HG02610 (cell line): ENCODE data around the gene GDPD5.

Experiments
- ATAC-seq: cut with Tn5 transposase; IDR thresholded peaks from one replicate; pipeline ENCODE4 v1.9.1; 2021; ENCODE audit warnings: mild to moderate bottlenecking, moderate library complexity; ENCODE audit not compliant: unreplicated experiment

Gene GDPD5

DNA sequence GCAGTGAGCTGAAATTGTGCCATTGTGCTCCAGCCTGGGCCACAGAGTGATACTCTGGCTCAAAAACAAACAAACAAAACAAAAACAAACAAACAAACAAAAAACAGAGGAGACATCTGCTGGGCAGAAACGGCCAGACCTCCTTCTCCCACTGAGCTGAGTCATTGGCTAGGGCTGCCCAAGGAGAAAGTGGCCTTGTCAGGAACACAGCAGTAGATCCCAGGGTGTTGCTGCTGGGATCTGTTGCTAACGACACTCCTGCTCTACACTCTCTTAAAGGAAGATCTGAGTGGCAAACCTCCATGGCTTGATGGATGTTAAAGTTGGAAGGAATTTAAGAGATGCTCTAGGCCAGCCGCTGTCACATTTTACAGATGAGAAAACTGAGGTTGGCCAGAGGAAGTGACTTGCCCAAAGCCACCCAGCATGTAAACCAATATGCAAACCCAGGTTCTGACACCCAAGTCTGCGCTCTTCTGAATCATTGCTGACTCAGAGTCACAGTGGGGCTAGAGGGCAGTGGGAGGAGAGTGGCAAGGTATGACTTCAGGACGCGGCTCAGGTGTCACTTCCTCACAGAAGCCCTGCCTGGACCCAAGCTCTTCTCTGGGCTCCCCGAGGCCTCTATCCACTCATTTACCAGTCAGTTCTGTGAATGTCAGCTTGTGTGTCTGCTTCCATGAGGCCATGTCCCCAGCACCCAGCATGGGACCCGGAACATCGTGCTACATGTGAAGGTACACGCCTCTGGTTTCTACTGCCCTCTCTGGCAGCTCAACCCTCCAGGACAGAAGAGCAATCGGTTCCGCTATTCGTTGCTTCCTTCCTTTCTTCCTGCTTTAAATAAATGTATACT lies 11.3 kb upstream of the GDPD5 start:
- peak; percentile 94 for ATAC-seq

DNA sequence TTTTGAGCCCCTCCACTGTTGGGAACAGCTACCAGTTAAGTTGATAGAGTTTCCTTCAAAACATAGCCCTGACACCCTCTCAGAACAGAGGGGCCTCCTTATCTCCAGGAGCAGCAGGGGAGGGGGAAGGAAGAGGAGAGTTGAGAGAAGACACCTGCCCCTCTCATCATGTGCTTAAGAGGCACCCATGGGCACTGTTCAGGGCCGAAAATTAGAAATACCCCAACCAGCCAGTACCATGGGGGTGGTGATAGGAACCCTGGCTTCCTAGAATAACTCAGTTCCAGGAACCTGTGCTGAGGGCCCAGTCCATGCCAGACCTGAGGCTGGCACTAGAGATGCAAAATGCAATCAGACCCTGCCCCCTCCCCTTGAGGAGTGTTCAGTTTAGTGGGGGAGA lies 9.3 kb upstream of the GDPD5 start:
- no peak for ATAC-seq

GRCh38 chr11:75534259-75535069 lies 8.7 kb upstream of the GDPD5 start:
- ATAC-seq = no peak

GRCh38 chr11:75533896-75534258 lies 8.1 kb upstream of the GDPD5 start:
- no peak for ATAC-seq

- no peak for ATAC-seq
These were observed 6.7 kb upstream of the GDPD5 start for GRCh38 chr11:75532200-75533048.

DNA sequence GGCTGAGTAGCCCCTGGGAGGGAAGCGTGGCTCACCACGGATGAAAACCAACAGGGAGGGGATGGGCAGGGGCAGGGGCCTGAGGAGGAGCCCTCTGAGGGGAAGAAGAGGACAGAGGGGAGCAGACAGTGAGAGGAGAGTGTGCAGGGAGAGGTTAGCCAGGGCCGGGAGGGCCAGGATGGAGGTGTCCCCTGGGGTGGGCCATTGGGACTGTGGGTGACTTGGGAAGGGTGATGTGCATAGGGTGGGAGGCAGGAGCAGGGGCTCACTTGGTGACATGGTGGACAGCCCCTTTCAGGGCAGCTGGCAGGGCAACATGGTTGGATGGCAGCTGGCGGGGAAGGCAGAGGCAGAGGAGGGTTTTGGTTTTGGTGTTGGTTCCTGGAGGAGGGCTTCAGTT lies 5.6 kb upstream of the GDPD5 start:
- ATAC-seq = no peak

- no peak for ATAC-seq
These were observed 4.8 kb upstream of the GDPD5 start for GRCh38 chr11:75530577-75530976.

GRCh38 chr11:75527938-75528735 lies 2.4 kb upstream of the GDPD5 start:
- ATAC-seq = no peak

- ATAC-seq = no peak
These were observed 1.4 kb upstream of the GDPD5 start for GRCh38 chr11:75527130-75527529.

- ATAC-seq = no peak
These were observed 426 bp upstream of the GDPD5 start for GRCh38 chr11:75526192-75526541.

- ATAC-seq = no peak
These were observed 892 bp downstream of the GDPD5 start for GRCh38 chr11:75524665-75525432.

DNA sequence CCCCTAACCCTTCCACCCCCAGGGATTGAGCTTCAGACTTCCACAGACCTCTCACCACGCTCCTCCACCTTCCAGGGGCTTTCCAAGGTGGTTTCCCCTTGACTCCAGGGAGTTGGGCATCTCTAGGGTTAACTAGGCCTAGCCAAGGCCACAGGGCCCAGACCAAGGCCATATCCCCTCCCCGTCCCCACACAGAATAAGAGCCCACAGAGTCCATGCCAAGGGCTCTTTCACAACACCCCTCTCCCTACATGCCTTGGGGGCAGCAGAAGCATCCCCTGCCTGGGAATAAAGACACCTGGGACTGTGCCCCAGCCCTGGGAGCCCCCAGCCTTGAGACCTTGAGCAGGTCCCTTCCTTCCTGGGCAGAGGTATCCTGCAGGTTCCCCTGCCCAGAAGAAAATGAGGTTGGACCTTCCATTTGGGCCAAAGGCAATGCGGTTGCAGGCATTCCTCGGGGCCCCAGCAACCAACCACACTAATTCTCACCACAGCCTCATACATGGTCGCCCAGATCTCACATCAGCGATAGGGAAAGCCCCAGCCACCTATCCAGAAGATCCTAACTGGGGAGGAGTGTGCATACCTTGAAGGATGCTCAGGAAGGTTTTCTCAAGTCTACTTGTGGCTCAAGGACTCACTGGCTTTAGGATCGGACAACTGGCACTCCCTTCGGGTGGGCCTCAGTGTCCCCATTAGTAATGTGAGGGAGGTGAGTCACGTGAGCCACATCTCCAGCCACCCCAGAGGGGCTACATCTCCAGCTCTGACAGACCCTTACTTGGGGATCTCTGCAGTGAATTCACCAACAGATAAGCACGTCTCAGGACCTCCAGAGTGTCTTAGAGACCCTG lies 1.7 kb downstream of the GDPD5 start:
- ATAC-seq = no peak

- no peak for ATAC-seq
These were observed 2.6 kb downstream of the GDPD5 start for GRCh38 chr11:75523189-75523588.

GRCh38 chr11:75522286-75523044 lies 3.3 kb downstream of the GDPD5 start:
- ATAC-seq = no peak

- ATAC-seq = no peak
These were observed 5.1 kb downstream of the GDPD5 start for GRCh38 chr11:75520688-75521087.

DNA sequence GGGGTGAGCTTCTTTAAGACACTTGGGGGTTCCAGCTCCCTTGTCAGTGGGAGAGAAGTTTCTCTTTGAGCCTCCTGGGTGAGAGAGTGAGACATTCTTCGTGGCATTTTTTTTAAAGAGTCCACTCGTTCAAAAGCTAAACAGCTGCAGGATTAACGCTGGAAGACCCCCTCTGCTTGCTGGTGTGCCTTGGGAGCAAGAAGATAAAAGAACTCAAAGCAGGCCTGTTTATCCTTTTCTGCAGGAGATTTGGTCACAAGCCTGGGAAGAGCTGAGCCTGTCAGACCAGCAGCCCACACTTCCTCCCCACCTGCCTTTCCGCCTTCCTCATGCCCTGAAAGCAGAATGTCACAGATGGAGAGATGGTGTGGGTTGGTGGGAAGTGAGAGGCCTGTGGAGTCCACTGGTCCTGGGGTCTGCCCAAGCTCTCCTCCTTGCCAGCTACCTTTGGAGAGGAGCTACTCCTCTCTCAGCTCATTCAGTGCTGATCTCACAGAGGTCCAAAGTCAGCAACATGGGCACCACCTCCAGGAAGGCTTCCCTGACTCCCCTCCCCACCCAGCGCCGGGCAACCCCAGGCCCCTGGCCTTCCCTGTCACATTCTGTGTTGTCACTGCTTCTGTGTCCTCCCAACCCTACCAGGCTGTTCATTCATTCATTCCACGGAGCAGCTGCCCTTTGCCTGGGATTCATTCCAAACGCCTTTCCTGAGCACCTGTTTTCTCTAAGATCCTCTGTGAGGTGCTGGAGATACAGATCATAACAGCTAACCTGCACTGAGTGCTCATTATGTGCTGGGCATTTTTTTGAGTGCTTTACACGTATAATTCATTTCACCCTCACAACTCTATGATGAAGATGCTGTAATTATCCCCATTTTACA lies 6.7 kb downstream of the GDPD5 start:
- ATAC-seq = no peak

- ATAC-seq = no peak
These were observed 7.6 kb downstream of the GDPD5 start for GRCh38 chr11:75518204-75518549.
